ENCODE results near the gene RAP1A.
A peak's percentile ranks its signal among the peaks of the same experiment; 100 is the strongest.

The RAP1A gene

DNA sequence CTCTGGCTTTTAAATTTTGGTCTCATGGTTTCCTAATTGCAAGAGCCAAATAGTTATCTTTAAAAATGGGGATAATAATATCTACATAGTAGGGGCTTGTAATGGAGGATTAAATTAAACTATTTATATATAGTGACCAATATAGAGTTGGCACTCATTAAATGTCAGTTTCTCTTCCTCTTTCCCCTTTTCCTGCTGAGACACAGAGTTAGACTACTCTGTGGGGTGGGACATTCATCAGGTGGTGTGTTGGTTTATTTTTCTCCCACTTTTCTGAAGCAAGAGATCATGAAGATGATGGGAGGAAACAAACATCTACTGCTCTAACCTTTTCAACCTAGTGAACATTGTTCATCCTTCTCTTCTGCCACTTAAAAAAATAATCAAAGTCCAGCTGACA, 17.3 kb upstream of the RAP1A start:
- Histone ChIP-seq H3K4me1 (ENCODE audit: low read depth, poor library complexity, severe bottlenecking) (peaks cover 93% of the 10 kb centered on the region), H3K9ac (peak overlapping the region; percentile 50; the same call in 1 of the 2 replicates), H3K4me3 (IDR thresholded peaks at IDR 0.05; ENCODE audit: insufficient read depth, low read depth, low read length) (no peak overlapping the region), H2AFZ (ENCODE audit: low read depth) (no peak overlapping the region), H3K36me3 (ENCODE audit: insufficient read depth) (no peaks in the 10 kb centered on the region), H3K27me3 (ENCODE audit: insufficient read depth, low read depth) (no peaks in the 10 kb centered on the region), H4K20me1 (ENCODE audit: insufficient read depth) (no peaks in the 10 kb centered on the region), H3K27ac (peak overlapping the region; percentile 93), H3K4me2 (peak overlapping the region; percentile 69), H3K79me2 (ENCODE audit: insufficient read depth, low read depth) (no peaks in the 10 kb centered on the region)
- TF ChIP-seq, protein P1, sequence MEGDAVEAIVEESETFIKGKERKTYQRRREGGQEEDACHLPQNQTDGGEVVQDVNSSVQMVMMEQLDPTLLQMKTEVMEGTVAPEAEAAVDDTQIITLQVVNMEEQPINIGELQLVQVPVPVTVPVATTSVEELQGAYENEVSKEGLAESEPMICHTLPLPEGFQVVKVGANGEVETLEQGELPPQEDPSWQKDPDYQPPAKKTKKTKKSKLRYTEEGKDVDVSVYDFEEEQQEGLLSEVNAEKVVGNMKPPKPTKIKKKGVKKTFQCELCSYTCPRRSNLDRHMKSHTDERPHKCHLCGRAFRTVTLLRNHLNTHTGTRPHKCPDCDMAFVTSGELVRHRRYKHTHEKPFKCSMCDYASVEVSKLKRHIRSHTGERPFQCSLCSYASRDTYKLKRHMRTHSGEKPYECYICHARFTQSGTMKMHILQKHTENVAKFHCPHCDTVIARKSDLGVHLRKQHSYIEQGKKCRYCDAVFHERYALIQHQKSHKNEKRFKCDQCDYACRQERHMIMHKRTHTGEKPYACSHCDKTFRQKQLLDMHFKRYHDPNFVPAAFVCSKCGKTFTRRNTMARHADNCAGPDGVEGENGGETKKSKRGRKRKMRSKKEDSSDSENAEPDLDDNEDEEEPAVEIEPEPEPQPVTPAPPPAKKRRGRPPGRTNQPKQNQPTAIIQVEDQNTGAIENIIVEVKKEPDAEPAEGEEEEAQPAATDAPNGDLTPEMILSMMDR (conservative IDR thresholded peaks at IDR 0.05; ENCODE audit: low read depth, low read length): no peak

DNA sequence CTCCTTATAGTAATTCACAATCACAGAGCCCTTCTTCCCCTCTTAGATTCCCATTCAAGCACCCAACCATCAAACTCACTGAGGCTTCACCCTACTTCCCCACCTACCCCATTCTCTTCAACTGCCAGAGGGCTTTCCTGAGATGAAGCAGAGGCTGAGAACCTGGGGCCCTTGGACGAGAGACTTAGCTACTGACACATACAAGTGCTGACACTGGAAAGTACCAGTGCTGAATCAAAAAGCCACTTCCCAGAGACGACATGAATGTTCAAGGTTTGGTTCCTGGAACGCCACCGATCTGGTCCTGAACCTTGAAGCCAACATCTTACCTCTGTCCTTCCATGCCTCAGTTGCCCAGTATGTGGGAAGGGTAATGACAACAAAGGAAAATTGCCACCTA, 16.6 kb upstream of the RAP1A start:
- H3K27ac ChIP-seq: peak overlapping the region; percentile 93
- peak overlapping the region; percentile 45; the same call in 1 of the 2 replicates for H3K9ac ChIP-seq
- H3K4me1 ChIP-seq (ENCODE audit: low read depth, poor library complexity, severe bottlenecking): peaks cover 86% of the 10 kb centered on the region
- no peaks in the 10 kb centered on the region for H3K27me3 ChIP-seq (ENCODE audit: insufficient read depth, low read depth)
- H3K4me3 ChIP-seq (IDR thresholded peaks at IDR 0.05; ENCODE audit: insufficient read depth, low read depth, low read length): no peak overlapping the region
- no peaks in the 10 kb centered on the region for H3K36me3 ChIP-seq (ENCODE audit: insufficient read depth)
- H2AFZ ChIP-seq (ENCODE audit: low read depth): no peak overlapping the region
- TF ChIP-seq, protein P1 (conservative IDR thresholded peaks at IDR 0.05; ENCODE audit: low read depth, low read length): no peak
- H3K79me2 ChIP-seq (ENCODE audit: insufficient read depth, low read depth): no peaks in the 10 kb centered on the region
- H3K4me2 ChIP-seq: peak overlapping the region; percentile 69
- no peaks in the 10 kb centered on the region for H4K20me1 ChIP-seq (ENCODE audit: insufficient read depth)

DNA sequence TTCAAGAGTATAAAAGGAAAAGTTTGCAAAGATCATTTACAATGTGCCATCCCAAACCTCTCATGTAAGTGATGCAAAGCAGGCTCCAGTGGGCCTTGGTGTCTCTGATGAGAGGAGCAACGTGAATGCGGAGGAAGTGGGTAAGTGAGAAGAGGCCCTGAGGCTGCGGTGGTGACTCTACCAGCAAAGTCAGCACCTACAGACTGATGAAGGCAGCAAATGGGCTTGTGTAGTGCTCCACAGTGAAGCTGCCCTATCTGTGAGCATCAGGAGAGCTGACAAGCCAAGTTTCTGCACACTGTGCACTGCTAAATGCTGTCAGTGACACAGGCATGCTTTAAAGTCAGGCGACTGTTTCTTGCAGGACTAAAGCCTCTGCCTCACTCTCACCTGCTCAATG, 15.6 kb upstream of the RAP1A start:
- peak overlapping the region; percentile 93 for H3K27ac ChIP-seq
- H3K4me1 ChIP-seq (ENCODE audit: low read depth, poor library complexity, severe bottlenecking): peaks cover 76% of the 10 kb centered on the region
- peak overlapping the region; percentile 45; the same call in 1 of the 2 replicates for H3K9ac ChIP-seq
- H4K20me1 ChIP-seq (ENCODE audit: insufficient read depth): no peaks in the 10 kb centered on the region
- TF ChIP-seq, protein P1 (conservative IDR thresholded peaks at IDR 0.05; ENCODE audit: low read depth, low read length): no peak
- H2AFZ ChIP-seq (ENCODE audit: low read depth): no peak overlapping the region
- no peaks in the 10 kb centered on the region for H3K27me3 ChIP-seq (ENCODE audit: insufficient read depth, low read depth)
- H3K36me3 ChIP-seq (ENCODE audit: insufficient read depth): no peaks in the 10 kb centered on the region
- H3K79me2 ChIP-seq (ENCODE audit: insufficient read depth, low read depth): no peaks in the 10 kb centered on the region
- H3K4me2 ChIP-seq: peak overlapping the region; percentile 69
- H3K4me3 ChIP-seq (IDR thresholded peaks at IDR 0.05; ENCODE audit: insufficient read depth, low read depth, low read length): no peak overlapping the region

DNA sequence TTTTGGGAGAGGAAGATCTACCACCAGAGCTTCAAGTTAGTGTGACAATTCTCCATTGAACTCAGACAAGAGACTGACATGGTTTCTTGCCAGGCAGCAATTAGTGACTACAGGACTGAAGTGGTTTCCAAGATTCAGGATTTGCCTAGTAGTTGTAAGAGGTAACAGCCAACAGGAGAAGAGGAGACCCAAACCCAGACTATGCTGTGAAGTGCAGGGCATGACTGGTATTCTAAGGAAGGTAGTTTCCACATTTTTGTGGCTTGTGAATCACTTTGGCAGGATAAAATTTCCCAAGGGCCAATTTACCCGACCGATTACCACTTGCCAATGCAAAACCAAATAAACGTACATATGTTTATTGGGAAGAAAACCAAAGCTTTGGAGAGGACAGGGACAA, 14.7 kb upstream of the RAP1A start:
- peaks cover 66% of the 10 kb centered on the region for H3K4me1 ChIP-seq (ENCODE audit: low read depth, poor library complexity, severe bottlenecking)
- H4K20me1 ChIP-seq (ENCODE audit: insufficient read depth): no peaks in the 10 kb centered on the region
- no peaks in the 10 kb centered on the region for H3K27me3 ChIP-seq (ENCODE audit: insufficient read depth, low read depth)
- no peaks in the 10 kb centered on the region for H3K36me3 ChIP-seq (ENCODE audit: insufficient read depth)
- peak overlapping the region; percentile 30; the same call in 1 of the 2 replicates for H2AFZ ChIP-seq (ENCODE audit: low read depth)
- H3K79me2 ChIP-seq (ENCODE audit: insufficient read depth, low read depth): no peaks in the 10 kb centered on the region
- H3K4me2 ChIP-seq: peak overlapping the region; percentile 69
- peak overlapping the region; percentile 45; the same call in 1 of the 2 replicates for H3K9ac ChIP-seq
- TF ChIP-seq, protein P1 (conservative IDR thresholded peaks at IDR 0.05; ENCODE audit: low read depth, low read length): no peak
- H3K4me3 ChIP-seq (IDR thresholded peaks at IDR 0.05; ENCODE audit: insufficient read depth, low read depth, low read length): no peak overlapping the region
- H3K27ac ChIP-seq: peak overlapping the region; percentile 93

All from KMS-11 (cell line).